OCI-M2 (cell line): Measurements from ENCODE around the gene ATOH1.

ENCODE experiments used
- DNase-seq: peaks from one replicate; lab custom pipeline; 2025; ENCODE audit not compliant: unreplicated experiment; lab: John Stamatoyannopoulos, UW

Gene ATOH1

GRCh38 chr4:93834249-93835066, 5.9 kb downstream of the ATOH1 start:
- no peak for DNase-seq

- no peak for DNase-seq
These were observed 7.4 kb downstream of the ATOH1 start for GRCh38 chr4:93835929-93836328.

GRCh38 chr4:93839704-93840103, 11.2 kb downstream of the ATOH1 start:
- DNase-seq, result no peak

- no peak for DNase-seq
These were observed 13.3 kb downstream of the ATOH1 start for GRCh38 chr4:93841803-93842345.

- no peak for DNase-seq
These were observed 14.2 kb downstream of the ATOH1 start for GRCh38 chr4:93842601-93843252.

- no peak for DNase-seq
These were observed 15.2 kb downstream of the ATOH1 start for GRCh38 chr4:93843772-93844171.

GRCh38 chr4:93852680-93853079, 24.1 kb downstream of the ATOH1 start:
- no peak for DNase-seq

GRCh38 chr4:93855926-93856325, 27.4 kb downstream of the ATOH1 start:
- no peak for DNase-seq

- DNase-seq, result no peak
These were observed 37.1 kb downstream of the ATOH1 start for GRCh38 chr4:93865650-93866049.

GRCh38 chr4:93867416-93868001, 39.0 kb downstream of the ATOH1 start:
- DNase-seq, result no peak

- DNase-seq, result no peak
These were observed 42.4 kb downstream of the ATOH1 start for GRCh38 chr4:93870876-93871458.

GRCh38 chr4:93876754-93877153, 48.2 kb downstream of the ATOH1 start:
- no peak for DNase-seq

- no peak for DNase-seq
These were observed 50.0 kb downstream of the ATOH1 start for GRCh38 chr4:93878566-93878965.

GRCh38 chr4:93879919-93880318, 51.4 kb downstream of the ATOH1 start:
- no peak for DNase-seq
